Neural progenitor cell (in vitro differentiated cells): ENCODE measurements around the gene OR8D1.

Experiments used
- EZH2phosphoT487 ChIP-seq: fragments of 200-600 bp; sonication (generic); IDR thresholded peaks from 2 replicates; pipeline ENCODE4 v1.6.1; 2017; ENCODE audit warnings: antibody characterized with exemption
- TF ChIP-seq, protein P1 (sequence below): fragments of 200-600 bp; sonication (generic); IDR thresholded peaks from 2 replicates; pipeline ENCODE4 v1.5.1; 2017; ENCODE audit warnings: antibody characterized with exemption, mild to moderate bottlenecking

DNA sequence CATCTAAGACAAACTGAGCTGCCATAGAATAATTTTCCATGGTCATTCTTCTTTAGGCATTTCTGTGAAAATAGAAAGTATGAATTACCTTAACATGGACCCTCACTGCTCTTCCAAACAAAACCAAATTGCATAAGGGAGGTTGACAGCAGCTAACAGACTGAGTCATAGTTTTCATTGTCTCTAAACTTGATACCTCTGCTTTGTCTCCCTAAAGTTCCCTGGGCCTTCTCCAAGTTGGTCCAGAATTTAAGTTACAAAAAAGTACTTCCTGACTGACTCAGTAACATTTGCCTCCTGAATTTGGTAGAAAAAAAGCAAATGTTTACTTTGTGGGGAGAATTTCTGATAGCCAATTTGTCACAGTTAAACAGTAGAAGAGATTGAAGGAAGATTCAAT lies 3.0 kb downstream of the OR8D1 start:
- TF ChIP-seq, protein P1, sequence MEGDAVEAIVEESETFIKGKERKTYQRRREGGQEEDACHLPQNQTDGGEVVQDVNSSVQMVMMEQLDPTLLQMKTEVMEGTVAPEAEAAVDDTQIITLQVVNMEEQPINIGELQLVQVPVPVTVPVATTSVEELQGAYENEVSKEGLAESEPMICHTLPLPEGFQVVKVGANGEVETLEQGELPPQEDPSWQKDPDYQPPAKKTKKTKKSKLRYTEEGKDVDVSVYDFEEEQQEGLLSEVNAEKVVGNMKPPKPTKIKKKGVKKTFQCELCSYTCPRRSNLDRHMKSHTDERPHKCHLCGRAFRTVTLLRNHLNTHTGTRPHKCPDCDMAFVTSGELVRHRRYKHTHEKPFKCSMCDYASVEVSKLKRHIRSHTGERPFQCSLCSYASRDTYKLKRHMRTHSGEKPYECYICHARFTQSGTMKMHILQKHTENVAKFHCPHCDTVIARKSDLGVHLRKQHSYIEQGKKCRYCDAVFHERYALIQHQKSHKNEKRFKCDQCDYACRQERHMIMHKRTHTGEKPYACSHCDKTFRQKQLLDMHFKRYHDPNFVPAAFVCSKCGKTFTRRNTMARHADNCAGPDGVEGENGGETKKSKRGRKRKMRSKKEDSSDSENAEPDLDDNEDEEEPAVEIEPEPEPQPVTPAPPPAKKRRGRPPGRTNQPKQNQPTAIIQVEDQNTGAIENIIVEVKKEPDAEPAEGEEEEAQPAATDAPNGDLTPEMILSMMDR = no peak
- TF ChIP-seq EZH2phosphoT487 = no peak
